ENCODE data around the gene ZNF816. TPM values are rescaled to one million over a fixed set of nuclear protein-coding genes. Genes with fewer than 3 reads are reported as not detected.

Gene ZNF816
- total RNA-seq, result 3.8 and 23.7 TPM in 2 replicates

DNA sequence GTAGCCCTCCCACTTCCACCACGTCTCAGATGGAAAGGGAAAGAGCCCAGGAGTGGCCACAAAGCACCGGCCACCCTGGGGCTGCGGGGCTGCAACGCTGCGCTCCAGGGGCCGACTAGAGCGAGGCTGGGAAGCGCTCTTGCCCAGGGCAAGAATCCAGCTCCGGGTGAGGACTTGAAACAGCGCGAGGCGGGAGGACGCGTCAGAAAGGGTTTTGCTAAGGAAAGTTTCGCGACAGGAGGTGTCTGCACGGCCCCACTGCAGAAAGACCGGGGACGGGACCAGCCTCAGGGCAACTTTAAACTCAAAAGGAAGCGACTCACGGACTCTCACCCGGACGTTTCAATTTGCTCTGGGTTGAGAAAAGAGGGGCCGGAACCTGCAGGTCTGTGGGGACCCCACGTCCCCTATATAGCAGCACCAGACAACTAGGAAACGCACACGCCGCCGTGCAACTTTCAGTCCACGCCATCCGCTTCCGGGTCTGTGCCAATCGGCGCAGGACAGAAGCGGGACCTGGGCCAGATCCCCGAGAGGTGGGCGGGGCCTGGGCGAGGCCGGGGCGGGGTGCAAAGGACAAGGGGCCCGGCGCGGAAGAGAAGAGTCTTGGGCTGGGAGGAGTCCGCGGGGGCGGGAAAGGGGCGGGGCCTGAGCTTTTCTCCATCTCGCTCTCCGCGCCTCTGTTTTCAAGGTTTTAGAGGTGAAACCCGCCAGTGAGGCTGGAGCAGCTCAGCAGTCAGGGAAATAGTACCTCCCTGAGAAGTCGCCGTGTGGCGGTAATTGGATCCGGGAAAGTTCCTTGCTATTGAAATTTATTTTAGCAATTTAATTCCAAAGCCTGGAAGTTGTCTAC, at the start of gene ZNF816:
Gene ZNF816 (minus strand): TSS at position 488 of the 853 bp plus-strand sequence. CDS start 6,792 bp downstream, outside the sequence.

DNA sequence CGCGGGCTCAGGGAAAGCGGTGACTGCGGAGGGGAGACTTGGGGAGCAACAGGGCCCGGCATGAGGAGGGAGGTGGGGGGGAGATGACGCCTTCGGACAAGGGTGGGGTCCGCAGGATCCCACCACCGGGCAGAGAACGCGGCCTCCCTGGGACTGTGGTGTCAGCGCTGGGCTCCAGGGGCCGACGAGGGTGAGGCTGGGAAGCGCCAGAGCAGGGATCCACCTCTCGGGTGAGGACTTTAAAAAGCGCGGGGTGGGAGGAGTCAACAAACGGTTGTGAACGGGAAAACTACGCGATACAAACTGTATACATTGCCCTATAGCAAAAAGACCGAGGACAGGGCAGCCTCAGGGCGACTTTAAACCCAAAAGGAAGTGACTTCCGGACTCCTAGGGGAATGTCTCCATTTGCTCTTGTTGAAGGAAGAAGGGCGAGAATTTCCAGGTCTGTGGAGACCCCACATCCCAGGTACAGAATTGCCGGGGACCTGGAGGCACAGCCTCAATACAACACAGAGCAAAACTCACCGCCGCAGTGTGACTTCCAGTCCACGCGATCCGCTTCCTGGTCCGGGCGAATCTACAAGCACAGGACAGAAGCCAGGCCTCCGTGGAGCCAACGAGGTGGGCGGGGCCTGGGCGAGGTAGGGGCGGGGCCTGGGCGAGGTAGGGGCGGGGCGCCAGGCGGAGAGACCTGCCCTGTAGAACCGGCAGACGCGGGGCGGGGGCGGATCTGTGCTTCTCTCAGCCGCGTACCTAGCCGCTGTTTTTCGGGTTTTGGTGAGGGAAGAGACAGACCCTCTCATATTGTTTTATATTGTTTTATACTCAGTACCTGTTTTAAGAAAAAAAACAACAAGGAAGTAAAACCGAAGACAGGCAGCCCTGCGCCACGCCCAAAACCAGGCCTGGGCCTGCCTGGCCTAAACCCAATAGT, 39.6 kb downstream of the ZNF816 start, which contains the start of gene ZNF888:
Gene ZNF888 (minus strand): TSS at position 588 of the 937 bp plus-strand sequence. CDS start 5,555 bp downstream, outside the sequence.

Other genes with a start within 250 kb of the ZNF816 start
- 5.0 and 5.1 TPM in 2 replicates for gene ZNF611, start 227.8 kb downstream of the ZNF816 start, total RNA-seq
- 1.6 and 8.4 TPM in 2 replicates for gene ZNF600, start 176.1 kb downstream of the ZNF816 start, total RNA-seq
- 4.0 and 10.4 TPM in 2 replicates for gene ZNF28, start 141.2 kb downstream of the ZNF816 start, total RNA-seq
- 11.6 and 16.7 TPM in 2 replicates for gene ZNF468, start 105.3 kb downstream of the ZNF816 start, total RNA-seq
- 4.0 and 8.9 TPM in 2 replicates for gene ZNF320, start 65.2 kb downstream of the ZNF816 start, total RNA-seq
- gene ZNF888, start 39.5 kb downstream of the ZNF816 start, total RNA-seq, result 1.6 and 1.9 TPM in 2 replicates
- gene ERVV-1, start 51.0 kb upstream of the ZNF816 start, total RNA-seq, result not detected in 2 replicates
- gene ERVV-2, start 81.9 kb upstream of the ZNF816 start, total RNA-seq, result not detected in 2 replicates
- gene ZNF160, start 140.5 kb upstream of the ZNF816 start, total RNA-seq, result 21.5 and 26.9 TPM in 2 replicates
- 1.5 and 4.3 TPM in 2 replicates for gene ZNF415, start 170.0 kb upstream of the ZNF816 start, total RNA-seq
- gene ZNF347, start 196.2 kb upstream of the ZNF816 start, total RNA-seq, result 2.9 TPM in 2 replicates
- 3.1 and 3.9 TPM in 2 replicates for gene ZNF665, start 230.5 kb upstream of the ZNF816 start, total RNA-seq